Fibroblast of skin of right biceps (primary cell): Measurements from ENCODE around the gene ANKRD65.

Source experiments
- DNase-seq: peaks from one replicate; pipeline ENCODE4 v3.0.0-alpha.2; 2013

ANKRD65 gene

DNA sequence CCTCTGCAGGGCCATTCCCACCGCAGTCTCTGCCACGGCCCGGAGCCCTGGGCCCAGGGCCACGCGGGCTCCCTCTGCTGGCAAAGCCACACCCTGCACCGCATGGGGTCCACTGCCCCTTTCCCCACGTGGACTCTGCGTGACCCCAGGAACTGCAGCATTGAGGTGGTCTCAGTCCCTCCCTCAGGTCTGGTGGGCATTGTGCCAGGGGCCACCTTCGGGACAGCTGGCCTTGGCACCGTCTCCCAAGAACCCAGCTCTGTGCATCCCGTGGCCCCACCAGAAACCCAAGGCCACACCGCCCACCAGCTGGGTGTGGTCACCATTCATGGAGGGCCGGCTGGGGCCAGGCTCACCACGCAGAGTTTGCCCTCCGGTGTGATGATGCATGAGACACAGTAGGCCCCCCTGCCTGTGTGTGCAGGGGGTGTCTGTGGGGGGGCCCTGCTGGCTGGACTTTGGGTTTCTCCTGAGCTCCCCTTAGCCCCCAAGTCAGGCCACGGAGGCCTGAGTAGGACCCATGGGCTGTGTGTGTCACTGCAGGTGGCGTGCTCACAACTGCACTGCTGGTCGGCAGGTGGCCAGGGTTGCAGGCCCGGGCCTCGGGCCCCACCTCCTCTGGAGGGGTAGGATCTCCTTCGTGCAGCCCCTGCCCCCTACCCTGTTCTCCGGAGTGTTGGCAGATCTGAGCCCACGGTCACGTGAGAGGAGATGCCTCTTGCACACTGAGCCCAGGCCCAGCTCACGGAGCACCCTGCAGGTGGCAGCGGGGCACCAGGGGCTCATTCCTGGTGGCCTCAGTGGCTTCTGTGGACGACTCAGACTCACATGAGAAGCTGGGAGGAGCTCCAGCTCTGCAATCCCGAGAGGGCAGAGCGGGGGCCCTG, 20.2 kb upstream of the ANKRD65 start:
- DNase-seq, result peak; percentile 31

DNA sequence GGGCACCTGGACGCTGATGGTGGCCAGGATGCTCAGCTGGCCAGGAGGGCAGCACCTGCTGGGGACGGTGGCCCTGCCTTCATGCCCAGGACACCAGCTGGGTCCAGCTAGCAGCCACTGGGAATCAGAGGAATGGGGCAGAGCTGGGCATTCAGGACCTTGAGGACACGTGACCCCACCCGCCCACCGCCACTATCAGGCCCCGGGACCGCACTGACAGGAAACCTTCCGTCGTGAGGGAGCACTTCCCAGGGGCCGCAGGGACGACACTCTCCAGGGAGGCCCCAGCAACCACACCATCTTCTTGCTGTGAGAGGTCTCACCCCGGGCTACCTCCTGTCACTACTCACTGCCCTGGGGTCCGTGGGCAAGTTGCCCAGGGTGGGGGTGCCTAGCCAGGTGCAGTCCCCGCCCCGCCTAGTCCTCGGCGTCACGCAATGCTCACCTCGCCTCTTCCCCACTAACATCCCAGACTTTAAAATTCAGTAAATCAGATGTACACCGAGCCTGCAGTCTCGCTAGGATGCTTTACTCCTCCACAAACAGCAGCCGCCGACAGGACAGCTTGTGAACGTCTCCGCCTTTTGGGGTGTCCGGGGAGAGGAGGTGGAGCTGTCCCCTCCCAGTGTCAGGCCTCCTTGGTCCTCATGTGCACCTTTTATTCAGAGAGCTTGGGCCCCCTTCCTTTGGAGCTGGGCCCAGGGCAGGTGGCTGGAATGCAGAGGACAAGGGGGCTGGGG, 19.4 kb upstream of the ANKRD65 start:
- DNase-seq, result no peak

DNA sequence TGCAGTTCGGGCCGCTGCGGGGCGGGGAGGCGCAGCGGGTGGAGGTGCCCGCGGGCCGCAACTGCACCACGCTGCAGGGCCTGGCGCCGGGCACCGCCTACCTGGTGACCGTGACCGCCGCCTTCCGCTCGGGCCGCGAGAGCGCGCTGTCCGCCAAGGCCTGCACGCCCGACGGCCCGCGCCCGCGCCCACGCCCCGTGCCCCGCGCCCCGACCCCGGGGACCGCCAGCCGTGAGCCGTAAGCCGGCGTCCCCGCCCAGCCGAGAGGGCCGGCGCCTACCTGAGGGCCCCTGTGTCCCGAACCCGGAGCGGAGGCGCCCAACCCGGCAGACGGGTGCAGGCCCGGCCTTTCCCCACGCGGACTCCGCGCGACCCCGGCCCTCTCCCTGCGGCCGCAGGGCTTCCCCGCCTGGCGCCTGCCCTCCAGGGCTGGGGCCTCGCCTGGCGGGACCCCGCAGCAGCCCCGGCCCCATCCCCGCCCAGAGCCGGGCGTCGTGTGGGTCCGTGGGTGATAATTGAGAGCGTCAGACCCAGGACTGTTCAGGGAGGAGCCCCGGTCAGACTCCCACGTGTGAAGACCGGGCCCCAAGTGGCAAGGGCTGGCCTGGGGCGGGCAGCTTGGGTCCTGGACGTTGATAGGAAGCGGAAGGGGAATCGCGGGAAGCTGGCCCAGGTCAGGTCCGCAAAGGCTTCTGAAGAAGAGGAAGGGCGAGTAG, 18.6 kb upstream of the ANKRD65 start:
- DNase-seq, result no peak

DNA sequence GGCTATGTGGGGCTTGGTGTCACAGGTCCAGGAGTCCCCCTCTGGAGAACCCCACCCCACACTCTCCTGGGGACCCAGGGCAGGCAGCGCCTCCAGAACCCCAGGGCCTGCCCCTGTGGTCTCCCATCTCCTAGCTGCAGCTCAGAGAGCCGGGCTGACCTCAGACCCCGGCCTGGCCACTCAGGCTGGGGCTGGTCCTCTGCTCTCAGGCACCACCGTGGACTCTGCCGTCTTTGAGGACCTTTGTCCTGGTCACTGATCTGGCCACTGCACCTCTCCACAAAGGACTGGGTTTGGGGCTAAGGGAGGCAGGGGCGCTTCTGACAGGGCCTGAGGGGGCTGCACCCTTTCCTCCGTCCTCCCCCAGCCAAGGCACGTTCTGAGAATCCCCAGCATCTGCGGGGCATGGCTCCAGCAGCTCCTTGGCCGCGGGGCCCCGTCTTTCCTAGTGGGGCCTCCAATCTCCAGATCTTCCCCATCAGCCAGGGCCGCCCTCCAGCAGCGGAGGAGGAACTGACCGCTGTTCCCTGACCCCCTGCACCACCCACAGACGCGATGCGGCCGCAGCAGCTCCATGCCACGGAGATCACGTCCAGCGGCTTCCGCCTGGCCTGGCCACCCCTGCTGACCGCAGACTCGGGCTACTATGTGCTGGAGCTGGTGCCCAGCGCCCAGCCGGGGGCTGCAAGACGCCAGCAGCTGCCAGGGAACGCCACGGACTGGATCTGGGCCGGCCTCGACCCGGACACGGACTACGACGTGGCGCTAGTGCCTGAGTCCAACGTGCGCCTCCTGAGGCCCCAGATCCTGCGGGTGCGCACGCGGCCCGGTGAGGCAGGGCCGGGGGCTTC, 17.7 kb upstream of the ANKRD65 start:
- DNase-seq, result no peak

DNA sequence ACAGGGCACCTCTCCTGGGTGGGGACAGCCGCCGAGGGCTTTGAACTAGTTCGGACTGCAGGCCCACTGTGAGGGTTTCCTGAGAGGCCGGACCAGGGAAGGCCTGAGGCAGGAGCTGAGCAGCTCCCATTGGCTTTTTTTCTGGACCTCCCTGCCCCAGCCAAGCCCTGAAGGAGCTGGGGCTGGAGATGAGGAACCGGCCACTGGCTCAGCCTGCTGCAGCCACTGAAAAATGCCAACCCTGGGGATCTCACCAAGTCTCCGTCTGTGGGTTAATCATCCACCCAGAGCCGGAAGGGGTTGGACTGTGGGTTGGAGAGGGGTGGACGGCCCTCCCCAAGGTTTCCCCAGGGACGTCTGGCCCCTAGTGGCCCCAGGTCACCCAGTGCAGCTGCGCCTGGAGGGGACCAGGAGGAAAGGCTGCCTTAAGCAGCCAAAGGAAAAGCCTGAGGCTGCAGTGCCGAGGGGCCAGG, 16.9 kb upstream of the ANKRD65 start:
- no peak for DNase-seq

DNA sequence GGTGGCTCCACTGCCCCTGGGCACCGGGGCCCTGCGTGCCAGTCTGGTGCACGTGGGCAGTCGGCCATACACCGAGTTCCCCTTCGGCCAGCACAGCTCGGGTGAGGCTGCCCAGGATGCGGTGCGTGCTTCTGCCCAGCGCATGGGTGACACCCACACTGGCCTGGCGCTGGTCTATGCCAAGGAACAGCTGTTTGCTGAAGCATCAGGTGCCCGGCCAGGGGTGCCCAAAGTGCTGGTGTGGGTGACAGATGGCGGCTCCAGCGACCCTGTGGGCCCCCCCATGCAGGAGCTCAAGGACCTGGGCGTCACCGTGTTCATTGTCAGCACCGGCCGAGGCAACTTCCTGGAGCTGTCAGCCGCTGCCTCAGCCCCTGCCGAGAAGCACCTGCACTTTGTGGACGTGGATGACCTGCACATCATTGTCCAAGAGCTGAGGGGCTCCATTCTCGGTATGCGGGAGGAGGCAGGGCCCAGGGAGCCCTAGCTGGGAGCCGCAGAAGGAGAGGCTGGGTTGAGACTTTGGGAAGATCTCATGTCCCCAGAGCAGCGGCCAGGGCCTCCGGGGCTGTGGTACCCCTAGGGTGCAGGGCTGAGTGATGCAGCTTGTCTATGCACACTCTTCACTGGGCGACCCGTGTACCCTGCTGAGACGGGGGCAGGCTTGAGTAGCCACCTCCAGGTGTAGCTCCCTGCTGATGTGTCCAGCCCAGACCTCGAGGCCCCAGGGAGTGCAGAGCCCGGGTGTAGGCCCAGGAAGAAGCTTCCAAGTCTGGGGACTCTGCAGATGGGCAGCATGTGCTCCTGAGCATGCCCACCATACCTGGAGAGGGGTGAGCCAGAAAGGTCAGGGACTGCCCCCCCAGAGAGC, 16.2 kb upstream of the ANKRD65 start:
- DNase-seq, result no peak

DNA sequence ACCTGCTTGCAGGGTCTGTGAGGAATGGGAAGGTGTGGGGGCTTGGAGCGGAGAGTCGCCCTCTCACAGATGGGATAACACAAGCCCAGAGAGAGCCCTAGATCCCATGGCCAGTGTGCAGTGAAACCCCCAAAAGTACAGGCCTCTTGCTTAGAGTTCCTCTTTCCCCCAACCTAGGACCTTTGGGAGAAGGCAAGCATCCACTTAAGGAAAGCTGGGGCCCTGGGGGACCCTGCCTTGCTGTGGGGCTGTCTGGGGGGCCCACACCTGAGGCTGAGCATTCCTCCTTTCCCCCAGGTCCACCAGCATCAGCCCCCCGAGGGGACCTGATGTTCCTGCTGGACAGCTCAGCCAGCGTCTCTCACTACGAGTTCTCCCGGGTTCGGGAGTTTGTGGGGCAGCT, 15.6 kb upstream of the ANKRD65 start:
- DNase-seq, result no peak

DNA sequence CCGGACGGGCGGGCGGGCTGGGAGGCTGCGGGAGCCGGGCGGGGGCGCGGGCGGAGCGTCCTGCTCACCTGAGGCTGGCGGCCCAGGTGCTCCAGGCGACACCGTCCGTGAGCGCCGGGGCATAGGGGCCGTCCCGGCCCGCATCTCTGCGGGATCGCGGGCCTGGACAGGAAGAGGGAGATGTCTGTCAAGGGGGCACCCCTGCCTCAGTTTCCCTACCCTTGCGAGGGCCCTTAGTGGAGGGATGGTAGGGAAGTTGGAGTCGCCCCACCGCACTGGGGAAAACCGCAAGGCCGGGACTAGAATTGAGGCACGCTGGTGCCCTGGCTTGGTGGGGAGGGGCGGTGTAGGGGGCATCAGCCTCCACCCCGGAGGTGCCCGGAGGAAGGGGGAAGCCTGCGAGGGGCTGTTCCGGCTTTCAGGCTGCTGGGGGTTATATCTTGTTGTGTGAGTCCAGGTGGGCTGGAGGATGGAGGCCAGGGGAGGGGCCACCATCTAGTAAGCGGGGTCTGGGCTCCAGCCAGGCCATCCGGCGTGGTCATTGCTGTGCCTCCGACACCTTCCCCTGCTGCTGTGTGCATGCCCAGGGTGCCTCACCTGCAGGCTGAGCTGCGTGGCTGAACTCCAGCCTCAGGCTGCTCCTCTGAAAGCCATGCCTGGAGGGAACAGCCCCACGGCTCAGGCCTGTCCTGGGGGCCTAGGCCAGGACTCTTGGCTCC, 15.0 kb upstream of the ANKRD65 start:
- no peak for DNase-seq

DNA sequence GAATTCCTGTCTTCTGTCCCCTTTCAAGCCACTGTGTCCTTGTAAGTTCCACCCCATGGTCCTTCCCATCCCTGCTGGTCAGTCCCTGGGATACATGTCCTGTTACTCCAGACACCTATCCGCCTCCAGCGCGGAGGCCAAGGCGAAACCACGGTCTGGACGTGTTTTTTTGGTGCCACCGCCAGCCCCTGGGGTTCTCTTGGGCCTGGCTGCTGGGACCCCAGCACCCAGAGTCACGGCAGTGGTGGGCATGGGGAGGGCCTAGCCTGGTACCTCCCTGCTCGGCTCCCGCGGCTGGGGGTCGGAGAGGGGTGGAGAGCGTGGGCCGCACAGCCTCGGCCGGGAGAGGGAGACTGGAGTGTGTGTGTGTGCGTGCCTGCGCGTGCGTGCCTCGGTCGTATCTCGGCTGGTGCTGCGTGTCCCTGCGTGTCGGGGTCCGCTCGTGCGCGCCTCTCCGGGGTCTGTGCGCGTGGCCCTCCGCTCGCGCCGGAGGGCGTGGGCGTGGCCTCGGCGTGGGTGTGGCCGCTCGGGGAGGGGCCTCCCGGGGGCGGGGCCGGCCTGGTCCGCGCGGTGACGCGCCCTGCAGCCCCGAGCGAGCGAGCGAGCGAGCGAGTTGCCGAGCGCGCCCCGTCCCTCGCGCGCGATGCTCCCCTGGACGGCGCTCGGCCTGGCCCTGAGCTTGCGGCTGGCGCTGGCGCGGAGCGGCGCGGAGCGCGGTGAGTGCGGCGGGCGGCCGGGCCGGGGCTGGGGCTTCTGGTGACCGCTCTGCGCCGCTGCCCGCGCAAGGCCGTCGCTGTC, 14.2 kb upstream of the ANKRD65 start, which contains the start of gene VWA1:
TSS of gene VWA1 (plus strand) at position 585 of the 798 bp plus-strand sequence. CDS start at position 644, 59 bp downstream.
- DNase-seq, result peak; percentile 75

DNA sequence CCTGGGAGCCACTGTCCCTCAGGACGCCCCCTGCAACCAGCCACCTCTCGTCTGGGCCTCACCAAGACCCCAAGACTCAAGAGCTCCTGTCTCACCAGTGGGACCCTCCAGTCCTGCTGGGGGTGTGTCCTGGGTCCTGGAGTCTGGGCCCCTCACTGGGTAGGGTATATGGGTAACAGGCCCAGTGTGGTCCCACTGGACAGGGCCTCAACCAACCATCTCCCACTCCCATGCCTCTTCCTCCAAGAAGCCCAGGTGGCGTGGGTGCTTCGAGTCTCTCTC, 13.7 kb upstream of the ANKRD65 start:
- DNase-seq, result no peak

DNA sequence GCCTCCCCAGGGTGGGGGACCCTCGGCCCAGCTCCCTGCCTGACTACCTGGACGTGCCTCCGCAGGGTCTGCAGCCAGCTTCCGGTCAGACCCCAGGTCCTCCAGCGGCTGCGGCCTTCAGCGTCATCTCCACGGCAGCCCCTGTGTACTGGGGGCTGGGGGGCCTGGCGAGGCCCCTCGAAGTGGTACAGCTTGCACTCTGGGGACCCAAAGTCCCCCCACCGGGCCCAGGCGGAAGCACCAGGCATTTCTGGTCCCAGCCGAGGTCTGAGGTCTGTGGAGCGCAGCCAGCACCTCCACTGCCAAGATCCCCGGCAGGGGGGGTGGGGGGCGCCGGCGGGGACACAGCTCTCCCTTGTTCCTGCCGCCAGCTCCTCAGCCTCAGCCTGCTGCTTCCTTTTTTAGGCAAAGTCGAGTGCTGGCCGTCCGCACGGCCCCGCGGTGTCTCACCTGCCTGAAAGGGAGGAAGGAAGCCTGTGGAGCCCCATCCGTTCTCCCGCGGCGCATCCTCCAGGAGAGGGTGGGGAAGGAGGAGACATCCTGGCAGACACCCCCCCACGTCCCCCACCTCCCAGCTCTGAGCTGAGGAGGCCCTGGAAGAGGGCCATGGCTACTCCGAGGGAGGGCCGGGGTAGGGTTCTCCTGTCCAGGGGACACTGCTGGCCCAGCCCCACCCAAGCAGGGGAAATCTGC, 13.2 kb upstream of the ANKRD65 start:
- DNase-seq, result peak; percentile 45

DNA sequence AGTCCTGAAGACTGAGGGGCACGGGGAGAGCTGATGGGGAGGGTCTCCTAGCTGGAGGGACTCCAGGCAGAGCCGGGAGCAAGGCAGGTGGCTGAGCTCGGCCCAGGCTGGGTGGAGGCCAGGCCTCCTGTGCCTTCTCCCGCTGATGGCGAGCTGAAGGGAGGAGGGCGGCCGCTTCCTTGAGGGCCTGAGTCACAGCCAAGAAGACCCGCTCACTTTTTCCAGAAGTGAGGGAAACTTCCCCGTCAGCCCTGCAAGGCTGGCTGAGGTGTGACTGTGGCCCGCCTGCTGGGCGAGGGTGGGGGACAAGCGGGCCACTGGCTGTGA, 12.7 kb upstream of the ANKRD65 start:
- peak; percentile 76 for DNase-seq

DNA sequence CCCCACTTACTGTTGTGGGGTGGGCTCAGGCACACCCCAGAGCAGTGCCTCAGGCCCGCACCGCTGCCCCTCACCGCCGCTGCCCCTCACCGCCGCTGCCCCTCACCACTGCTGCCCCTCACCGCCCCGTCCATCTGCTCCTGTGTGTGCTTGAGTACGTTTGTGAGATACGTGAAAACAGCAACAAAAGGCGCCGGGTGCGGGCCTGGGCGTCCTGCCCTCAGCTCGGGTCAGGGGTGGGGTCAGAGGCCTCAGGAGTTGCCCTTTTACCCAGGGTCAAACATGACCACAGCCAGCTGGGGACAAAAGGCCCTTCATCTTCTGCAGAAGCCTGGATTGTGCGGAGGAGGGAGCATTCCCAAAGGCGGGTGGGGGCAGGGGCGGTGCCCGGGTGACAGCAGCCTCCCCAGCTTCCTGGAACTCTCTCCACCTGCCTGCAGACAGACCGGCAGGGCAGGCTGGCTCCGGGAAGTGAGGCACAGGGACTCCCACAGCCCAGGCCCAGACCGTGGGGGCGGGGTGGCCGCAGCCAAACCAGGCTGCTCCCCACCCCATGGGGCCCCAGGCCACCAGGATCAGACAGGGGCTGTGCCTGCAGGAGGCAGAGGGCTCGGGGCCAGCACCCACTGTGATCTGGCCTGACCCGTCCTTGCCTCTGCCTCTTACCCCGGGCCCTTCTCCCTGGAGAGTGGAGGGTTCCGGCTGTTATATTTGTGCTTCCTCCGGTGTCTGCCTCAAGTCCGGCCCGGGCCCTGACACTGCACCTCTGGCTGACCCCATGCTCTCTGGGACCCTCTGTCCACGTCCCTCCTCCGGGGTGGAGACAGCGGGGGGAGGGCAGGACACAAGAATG, 12.1 kb upstream of the ANKRD65 start:
- DNase-seq, result no peak

DNA sequence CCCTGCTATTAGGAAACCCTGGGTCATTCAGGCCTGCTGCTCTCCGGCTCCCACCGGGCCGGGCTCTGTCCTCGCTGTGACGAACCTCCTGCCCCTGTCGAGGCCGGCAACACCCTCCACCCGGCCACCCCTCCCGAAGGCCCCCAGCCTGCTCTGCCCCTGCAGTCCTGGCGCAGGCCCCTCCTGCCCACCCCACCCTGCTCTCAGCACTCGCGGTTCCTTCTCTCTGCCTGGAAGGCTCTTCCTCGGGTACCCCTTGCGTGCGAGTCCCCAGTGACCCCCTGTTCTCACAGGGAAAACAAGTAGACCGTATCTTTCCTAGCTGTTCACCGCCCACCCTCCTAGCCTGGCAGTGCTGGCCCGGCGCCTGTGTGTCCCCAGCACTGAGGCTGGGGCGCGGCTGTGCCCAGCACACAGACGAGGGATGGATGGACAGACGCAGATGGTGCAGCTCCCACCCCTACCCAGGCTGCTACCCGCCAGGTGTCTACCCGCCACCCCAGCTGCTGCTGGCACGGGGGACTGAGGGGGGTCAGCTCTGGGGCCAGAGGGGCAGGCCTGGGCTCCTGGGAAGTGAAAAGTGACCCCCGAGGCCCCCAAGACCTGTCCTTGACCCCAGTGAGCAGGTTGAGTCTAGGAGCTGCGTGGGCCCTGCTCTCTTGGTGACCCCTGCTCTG, 11.3 kb upstream of the ANKRD65 start:
- DNase-seq, result no peak

DNA sequence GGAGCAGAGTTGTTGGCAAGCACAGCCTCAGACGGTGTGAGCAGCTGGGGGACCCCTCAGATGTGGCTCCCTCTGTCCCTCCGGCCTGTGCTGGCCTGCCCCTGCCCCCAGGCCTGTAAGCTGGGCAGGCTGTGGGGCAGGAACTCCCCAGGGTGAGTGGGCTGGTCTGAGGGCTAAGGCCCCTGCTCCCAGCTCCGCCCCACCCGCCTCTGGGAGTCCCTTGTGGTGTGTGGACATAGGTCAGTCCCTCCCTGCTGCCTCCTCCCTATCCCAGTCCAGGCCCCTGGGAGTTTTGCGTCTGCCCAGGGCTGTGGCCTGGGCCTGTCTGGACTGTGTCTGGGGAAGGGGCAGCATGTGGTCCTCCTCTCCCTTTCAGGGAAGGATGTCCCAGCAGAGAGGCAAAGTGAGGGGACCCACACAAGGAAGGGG, 10.8 kb upstream of the ANKRD65 start:
- DNase-seq, result no peak

DNA sequence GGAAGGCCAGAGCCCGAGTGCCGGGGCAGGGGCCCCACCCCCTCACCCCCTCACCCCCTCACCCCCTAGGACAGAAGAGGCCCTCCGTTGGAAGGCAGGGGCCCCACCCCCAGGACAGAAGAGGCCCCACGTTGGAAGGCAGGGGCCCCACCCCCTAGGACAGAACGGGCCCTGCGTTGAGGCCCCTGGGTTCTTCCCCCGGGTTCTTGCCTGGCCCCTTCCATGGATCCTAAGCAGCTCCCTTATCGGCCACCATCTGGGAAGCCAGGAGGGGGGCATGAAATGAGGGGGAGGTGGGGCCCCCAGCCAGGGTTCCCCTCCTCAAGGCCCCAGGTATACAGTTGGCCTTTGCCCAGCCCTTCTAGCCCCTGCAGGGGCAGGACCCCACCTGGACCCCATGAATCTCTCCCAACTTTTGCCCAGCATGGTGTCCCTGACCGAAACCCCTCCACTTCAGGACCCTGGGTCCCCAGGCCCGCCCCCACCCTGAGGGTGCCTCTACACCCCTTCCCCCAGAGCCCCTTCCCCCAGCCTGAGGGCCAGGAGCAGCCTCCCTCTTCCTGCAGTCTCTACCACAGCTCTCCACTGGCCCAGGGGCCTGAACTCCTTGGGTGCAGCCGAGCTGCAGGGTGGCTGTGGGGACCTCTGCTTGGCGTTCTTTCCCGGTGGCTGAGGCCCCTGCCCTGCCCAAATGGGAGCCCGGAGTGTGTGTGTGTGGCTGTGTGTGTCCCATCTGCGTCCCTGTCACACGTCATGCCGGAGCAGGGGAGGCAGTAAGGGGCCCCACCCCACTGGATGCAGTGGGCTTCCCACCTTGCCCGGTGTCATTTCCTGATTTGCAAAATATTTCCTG, 10.1 kb upstream of the ANKRD65 start:
- no peak for DNase-seq
